Measurements from ENCODE around the gene GAD1.

GAD1 gene

GRCh38 chr2:170818036-170818751 is 1.5 kb downstream of the GAD1 start:
- no peak for DNase-seq

GRCh38 chr2:170818752-170819470 is 2.2 kb downstream of the GAD1 start:
- no peak for DNase-seq

- DNase-seq, result no peak
These were observed 3.3 kb downstream of the GAD1 start for GRCh38 chr2:170819680-170820664.

DNA sequence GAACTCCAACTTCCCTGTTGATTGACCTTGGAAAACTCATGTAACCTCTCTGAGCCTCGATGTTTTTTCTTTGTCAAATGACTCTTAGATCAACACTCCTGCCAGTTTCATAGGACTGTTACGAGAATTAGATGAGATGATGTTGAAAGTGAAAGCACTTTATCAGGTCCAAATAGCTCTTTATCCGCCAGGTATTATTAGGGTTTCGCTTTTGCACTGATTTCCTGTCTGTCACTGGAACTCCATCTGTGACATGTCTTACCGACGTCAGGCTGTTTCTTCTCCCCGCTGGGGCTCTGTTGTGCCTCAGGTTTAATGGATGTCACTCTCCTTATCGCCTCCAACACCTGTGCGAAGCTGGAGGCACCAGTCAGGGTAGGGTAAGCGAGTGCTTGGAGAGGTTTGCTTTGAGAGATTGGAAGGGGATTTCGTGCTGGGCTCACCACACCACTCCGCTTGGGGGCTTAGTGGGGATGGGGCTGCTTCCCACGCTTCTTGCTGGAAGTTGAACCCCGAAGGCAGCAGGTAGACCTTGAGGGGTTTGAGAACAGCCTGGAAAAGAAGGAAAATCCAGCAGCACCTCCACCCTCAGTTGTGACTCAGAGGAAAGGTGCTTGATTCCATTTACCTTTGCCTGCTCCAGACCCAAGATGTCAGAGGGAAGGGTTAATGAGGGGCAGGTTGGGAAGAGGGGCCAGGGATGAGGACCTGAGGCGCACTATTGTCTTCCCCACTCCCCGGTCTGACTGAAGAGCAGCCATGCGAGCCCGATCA is 4.3 kb downstream of the GAD1 start:
- no peak for DNase-seq

DNA sequence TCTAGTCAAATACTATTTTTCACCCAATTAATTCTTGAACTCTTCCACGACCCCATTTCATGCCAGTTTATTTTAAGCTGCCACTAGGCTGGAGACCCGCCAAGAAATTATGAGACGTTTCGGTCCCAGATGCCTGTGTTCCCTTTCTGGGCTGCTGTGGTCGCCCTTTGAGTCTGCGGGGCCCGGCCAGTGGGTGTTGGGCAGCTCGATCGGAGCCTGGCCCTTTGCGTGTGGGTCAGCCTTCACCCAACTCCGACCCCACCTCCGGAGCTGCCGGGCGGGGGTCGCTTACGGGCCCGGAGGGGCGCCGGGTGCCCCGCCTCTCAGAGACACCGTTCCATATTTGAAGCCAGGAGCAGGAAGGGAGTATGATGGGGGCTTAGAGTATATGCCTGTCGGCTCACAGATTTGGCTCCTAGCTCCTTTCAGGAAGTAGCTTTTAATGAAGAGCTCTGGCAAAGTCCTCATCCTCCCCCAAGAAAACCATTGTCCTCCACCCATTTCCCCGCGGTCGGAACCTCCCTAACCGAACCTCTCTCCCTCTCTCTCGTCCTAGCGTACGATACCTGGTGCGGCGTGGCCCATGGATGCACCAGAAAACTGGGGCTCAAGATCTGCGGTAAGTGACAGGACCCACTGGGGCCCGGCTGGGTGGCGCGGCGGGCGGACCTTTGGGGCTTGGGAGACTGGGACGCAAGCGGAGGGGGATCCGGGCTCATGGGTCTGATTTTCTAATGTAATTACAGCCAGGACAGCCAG is 5.0 kb downstream of the GAD1 start:
- no peak for DNase-seq

GRCh38 chr2:170822290-170823087 is 5.8 kb downstream of the GAD1 start:
- DNase-seq, result no peak

GRCh38 chr2:170823088-170823897 is 6.6 kb downstream of the GAD1 start:
- no peak for DNase-seq

- DNase-seq, result no peak
These were observed 7.2 kb downstream of the GAD1 start for GRCh38 chr2:170823898-170824215.

GRCh38 chr2:170824526-170825015 is 7.9 kb downstream of the GAD1 start:
- no peak for DNase-seq

- DNase-seq, result no peak
These were observed 11.3 kb downstream of the GAD1 start for GRCh38 chr2:170827841-170828532.

DNA sequence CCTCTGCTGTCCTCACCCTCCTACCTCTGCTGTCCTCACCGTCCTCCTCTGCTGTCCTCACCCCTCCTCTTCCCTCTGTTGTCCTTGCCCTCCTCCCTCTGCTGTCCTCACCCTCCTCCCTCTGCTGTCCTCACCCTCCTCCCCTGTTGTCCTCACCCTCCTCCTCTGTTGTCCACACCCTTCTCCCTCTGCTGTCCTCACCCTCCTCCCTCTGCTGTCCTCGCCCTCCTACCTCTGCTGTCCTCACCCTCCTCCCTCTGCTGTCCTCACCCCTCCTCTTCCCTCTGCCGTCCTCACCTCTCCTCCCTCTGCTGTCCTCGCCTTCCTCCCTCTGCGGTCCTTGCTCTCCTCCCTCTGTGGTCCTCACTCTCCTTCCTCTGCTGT is 11.8 kb downstream of the GAD1 start:
- no peak for DNase-seq

GRCh38 chr2:170829036-170829435 is 12.3 kb downstream of the GAD1 start:
- DNase-seq, result no peak

DNA sequence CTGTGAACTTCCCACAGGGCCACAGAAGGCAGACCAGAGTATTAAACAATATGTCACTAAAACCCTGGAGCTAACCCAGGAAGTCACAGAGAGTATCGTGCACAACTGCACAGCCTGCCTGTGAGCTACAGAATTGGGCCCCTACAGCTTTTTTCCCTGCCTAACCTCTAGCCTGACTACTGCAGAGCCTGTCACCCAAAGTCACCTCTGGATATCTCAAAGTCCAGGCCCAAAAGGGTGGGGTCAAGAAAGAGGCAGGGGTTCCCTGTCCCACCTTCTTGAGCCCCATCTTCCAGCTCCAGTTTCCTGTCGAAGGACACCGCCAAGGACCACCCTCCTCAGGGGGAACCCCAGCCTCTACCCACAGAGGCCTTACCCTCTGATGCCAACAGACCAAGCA is 13.5 kb downstream of the GAD1 start:
- no peak for DNase-seq

DNA sequence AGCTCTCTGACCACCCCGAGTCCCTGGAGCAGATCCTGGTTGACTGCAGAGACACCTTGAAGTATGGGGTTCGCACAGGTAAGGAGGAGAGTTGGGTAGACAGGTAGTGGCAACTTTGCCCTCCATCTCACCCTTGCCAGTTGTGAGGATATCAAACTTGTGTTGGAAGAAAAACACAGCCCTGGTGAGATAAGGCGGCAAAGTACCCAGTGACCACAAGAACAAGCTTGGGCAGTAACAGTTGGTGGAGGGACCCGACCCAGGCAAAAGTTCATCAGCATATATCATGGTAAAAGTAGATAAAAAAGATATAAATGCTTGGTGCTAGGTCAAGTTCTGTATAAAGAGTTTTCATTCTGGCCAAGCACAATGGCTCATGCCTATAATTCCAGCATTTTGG is 14.4 kb downstream of the GAD1 start:
- no peak for DNase-seq

DNA sequence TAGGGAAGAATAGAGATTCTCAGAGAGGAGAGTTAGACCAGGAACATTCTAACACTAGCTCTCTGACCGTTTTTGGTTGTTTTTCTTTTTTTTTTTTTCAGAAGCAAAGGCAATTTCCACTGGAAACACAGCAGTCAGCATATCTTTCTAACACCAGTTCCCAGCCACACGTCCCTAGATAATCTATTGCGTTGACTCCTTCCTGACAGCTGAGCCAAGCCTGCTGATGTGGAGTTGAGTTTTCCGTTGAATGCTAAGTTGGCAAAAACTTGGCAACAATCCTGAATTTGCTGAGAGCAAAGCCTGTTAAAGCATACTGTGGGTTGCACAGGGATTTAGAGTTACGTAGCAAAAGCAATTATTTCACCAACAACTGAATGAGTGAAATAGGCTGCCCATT is 19.3 kb downstream of the GAD1 start:
- no peak for DNase-seq

- no peak for DNase-seq
These were observed 24.1 kb downstream of the GAD1 start for GRCh38 chr2:170840717-170841210.

DNA sequence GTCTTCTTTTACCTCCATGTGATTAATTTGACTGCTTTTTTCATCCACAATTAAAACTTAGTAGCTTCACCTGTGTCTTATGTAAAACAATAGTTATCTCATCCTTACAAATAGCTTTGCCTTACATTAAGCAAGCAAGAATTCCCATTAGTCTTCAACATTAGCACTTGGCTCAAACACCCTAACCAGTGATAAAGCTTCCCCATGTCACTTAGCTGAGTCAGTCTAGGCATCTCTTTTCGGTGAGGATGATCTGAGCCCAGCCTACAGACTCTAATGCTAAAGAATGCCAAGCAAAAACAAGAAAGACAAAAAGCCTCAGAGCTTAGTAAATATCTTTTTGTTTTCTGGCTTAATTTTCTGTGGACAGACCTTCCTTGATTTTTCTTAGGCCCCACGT is 26.1 kb downstream of the GAD1 start:
- DNase-seq, result no peak

DNA sequence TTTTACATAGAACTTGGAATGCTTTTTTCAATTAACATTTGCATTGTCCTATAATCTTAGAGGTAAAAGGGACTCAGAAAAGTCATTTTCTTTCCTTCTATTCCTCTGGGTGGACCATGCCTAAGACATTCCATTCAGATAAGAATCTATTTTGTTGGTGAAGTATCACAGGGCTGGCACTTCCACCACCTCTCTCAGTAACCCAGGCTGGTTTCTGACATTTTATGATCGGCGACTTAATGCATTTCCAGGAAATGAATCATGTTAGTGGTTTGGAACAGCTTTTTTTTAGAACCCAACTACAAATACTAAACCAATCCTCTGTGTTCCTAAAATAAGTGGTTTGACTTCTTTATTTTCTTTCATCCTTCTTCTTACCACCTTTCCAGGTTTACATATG is 27.0 kb downstream of the GAD1 start:
- DNase-seq, result no peak

- peak; percentile 23 for DNase-seq
These were observed 28.7 kb downstream of the GAD1 start for GRCh38 chr2:170845343-170845742.
